GM18526 (cell line): ENCODE data around the gene ATP6V1B1.

Source experiments
- POLR2A ChIP-seq: IDR thresholded peaks from 3 replicates; pipeline ENCODE4 v1.6.1; 2011; ENCODE audit not compliant: insufficient read length; ENCODE audit errors: extremely low read depth

ATP6V1B1 gene

GRCh38 chr2:70916291-70916690 lies 19.4 kb upstream of the ATP6V1B1 start:
- TF ChIP-seq POLR2A, result no peak

- no peak for TF ChIP-seq POLR2A
Observed at GRCh38 chr2:70918016-70918415, 17.7 kb upstream of the ATP6V1B1 start.

GRCh38 chr2:70919672-70920366 lies 15.9 kb upstream of the ATP6V1B1 start:
- no peak for TF ChIP-seq POLR2A

- TF ChIP-seq POLR2A, result no peak
Observed at GRCh38 chr2:70920367-70920715, 15.4 kb upstream of the ATP6V1B1 start.

DNA sequence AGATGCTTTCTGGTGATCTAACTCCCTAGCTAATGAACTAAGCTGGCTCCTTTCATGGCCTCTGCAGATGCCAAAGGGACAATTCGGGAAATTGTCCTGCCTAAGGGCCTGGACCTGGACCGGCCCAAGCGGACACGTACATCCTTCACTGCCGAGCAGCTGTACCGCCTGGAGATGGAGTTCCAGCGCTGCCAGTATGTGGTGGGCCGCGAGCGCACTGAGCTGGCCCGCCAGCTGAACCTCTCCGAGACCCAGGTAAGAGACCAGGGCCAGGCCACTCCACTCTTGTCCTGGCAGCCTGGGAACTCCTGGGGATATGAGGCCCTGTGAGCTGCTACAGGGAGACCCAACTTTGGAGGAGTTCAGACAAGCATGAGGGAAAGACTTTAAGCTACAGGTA lies 14.7 kb upstream of the ATP6V1B1 start:
- no peak for TF ChIP-seq POLR2A

DNA sequence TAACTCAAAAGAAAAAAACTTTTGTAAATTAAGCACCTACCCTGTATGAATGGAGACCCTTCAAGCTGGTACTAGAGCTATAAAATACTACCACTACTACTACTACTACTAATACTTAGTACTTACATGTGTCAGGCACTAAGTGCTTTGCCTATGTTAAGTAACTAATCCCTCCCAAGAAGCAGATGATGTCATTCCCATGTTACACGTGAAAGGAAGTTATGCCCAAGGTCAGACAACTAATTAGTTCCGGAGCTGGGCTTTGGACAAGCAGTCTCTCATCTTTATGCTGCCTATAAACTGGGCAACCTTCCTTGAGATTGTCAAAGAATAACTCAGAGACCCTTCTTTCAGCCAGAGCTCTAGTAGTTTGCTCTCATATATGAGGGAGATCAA lies 13.9 kb upstream of the ATP6V1B1 start:
- no peak for TF ChIP-seq POLR2A

- TF ChIP-seq POLR2A, result no peak
Observed at GRCh38 chr2:70922235-70923234, 13.2 kb upstream of the ATP6V1B1 start.

DNA sequence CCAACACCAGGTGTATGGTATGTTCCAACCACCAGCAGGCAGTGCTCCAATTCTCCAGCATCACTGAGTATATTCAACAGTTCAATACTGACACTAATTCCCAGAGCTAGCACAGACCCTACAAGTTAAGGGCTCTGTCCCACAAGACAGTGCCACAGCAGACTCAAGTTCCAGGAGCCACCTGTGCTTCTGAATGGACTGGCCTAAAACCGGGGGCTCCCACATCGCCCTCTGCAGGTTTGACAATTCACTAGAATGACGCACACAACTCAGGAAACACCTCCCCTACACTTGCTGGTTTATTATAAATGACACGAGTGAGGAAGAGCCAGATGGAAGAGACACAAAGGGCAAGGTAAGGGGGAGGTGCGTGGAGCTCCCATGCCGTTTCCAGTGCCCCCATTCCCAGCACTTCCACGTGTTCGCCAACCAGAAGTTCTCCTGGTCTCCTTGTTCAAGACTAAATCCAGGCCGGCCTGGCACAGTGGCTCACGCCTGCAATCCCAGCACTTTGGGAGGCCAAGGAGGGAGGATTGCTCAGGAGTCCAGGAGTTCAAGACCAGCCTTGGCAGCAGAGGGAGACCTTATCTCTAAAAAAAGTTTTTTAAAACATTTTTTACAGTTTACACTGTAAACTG lies 12.2 kb upstream of the ATP6V1B1 start:
- no peak for TF ChIP-seq POLR2A

GRCh38 chr2:70926042-70926441 lies 9.7 kb upstream of the ATP6V1B1 start:
- TF ChIP-seq POLR2A, result no peak

GRCh38 chr2:70927138-70927537 lies 8.6 kb upstream of the ATP6V1B1 start:
- no peak for TF ChIP-seq POLR2A

DNA sequence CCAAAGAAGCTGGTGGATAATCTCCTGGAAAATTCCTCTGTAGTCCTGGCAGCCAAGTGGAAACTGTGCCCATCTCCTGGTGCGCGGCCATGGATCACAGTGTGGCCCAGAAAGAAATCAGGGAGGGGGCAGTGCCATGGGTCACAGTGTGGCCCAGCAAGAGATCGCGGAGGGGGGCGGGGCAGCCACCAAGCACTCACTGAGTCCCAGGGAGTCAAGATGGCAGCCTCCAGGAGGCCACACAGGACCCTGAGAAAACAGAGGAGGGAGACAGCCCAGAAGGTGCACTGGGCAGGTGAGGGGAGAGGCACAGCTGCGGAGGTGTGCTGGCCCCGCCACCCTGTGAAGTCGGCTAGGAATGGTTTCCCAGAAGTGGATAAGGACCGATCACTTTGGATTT lies 8.1 kb upstream of the ATP6V1B1 start:
- TF ChIP-seq POLR2A, result no peak

GRCh38 chr2:70928366-70928765 lies 7.3 kb upstream of the ATP6V1B1 start:
- TF ChIP-seq POLR2A, result no peak

- no peak for TF ChIP-seq POLR2A
Observed at GRCh38 chr2:70930371-70931329, 5.0 kb upstream of the ATP6V1B1 start.

DNA sequence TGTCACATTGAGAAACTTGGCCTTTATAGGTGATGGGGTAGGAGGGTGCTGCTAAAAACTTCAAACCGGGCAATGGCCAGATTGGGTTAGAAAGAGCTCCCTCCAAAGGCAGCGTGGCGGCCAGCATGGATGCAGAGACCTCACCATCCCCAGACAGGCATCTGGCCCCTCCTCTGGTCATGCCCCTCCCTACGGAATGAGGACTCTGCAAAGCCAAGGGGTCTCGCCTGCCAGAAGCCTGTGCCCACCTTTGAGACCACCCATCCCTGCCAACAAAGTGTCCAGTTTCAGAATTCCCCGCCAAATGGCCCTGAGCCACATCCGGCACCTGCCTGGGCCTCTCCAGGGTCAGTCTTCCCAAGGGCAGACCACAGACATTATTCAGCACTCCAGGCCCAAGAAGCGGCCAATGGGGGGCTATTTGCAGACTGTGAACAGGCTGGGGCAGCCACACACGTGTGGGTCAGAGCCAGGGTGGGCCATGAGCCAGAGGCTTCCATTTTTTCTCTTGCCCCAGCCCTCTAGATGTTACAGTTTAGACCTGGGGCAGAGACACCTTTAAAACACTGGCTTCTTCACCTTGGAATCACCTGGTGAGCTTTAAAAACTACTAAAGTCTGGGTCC lies 4.2 kb upstream of the ATP6V1B1 start:
- TF ChIP-seq POLR2A, result no peak
